ENCODE results near the gene DLG3.

DNA sequence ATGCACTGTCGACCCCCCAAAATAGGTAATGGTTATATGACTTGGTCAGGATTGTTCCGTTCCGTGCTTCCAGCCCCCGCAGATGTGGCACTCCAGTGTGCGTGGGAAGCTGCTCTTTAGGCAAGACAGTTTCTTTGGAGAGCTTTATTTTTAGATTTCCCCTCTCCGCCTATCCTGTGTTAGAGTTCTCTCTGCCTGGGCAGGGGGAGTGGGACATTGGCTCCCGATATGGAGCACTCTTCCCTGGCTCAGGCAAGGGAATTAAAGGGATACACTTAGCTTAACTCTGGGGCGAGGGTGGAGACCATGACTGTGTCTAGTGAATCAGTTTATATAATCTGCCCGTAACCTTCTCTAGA, 36.0 kb downstream of the DLG3 start:
- TF ChIP-seq, protein P1, sequence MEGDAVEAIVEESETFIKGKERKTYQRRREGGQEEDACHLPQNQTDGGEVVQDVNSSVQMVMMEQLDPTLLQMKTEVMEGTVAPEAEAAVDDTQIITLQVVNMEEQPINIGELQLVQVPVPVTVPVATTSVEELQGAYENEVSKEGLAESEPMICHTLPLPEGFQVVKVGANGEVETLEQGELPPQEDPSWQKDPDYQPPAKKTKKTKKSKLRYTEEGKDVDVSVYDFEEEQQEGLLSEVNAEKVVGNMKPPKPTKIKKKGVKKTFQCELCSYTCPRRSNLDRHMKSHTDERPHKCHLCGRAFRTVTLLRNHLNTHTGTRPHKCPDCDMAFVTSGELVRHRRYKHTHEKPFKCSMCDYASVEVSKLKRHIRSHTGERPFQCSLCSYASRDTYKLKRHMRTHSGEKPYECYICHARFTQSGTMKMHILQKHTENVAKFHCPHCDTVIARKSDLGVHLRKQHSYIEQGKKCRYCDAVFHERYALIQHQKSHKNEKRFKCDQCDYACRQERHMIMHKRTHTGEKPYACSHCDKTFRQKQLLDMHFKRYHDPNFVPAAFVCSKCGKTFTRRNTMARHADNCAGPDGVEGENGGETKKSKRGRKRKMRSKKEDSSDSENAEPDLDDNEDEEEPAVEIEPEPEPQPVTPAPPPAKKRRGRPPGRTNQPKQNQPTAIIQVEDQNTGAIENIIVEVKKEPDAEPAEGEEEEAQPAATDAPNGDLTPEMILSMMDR (optimal IDR thresholded peaks at IDR 0.05 in 1 of 3, IDR thresholded peaks at IDR 0.05 in 1 of 3, conservative IDR thresholded peaks at IDR 0.05 in 1 of 3; ENCODE audit: extremely low read depth in 1 of 3, insufficient read depth in 2 of 3, low read length in 3 of 3) = no peak
- TF ChIP-seq EZH2 (IDR thresholded peaks at IDR 0.05; ENCODE audit: low read length) = no peak

All from keratinocyte (primary cell).